Caki2 (cell line): ENCODE results near the gene HDAC6. TPM values are rescaled to one million over a fixed set of nuclear protein-coding genes. Genes with fewer than 3 reads are reported as not detected.
"Not testable (repeated sequence)": the region's sequence is repeated elsewhere in the genome, so short reads cannot be mapped to it uniquely, and the experiment has no call there.

Experiments
- DNase-seq: peaks from one replicate; pipeline ENCODE4 v3.0.0-alpha.2; 2015; ENCODE audit warnings: low read depth
- in situ Hi-C: cut with HindIII; loops from 2 replicates; pipeline ENCODE4 v1.10.0; 2016; ENCODE audit warnings: low sequenced_read_pairs, low pct_unique_long_range_greater_than_20kb, mixed read lengths
- total RNA-seq: library from RNA; depleted of rRNA; stranded (reverse); fragments of >200 nt; shearing (Covaris generic); gene quantifications from 2 replicates; pipeline ENCODE4 v1.2.3, GENCODE V29; 2014; ENCODE audit warnings: low replicate concordance

Gene HDAC6
- total RNA-seq, 1 experiment from 2014 or later, result 64.4 TPM

- DNase-seq, result no peak
- in situ Hi-C loops, result no loop called here
These were observed 14.3 kb downstream of the HDAC6 start for GRCh38 chrX:48816014-48816810.

GRCh38 chrX:48818098-48818497, 16.2 kb downstream of the HDAC6 start:
- no peak for DNase-seq
- in situ Hi-C loops, result no loop called here

GRCh38 chrX:48818866-48819265, 17.0 kb downstream of the HDAC6 start:
- DNase-seq, result no peak
- in situ Hi-C loops, result no loop called here

GRCh38 chrX:48819394-48819793, 17.5 kb downstream of the HDAC6 start:
- in situ Hi-C loops, DNase-seq: not testable (repeated sequence)

GRCh38 chrX:48823053-48823452, 21.2 kb downstream of the HDAC6 start:
- in situ Hi-C loops, result no loop called here
- no peak for DNase-seq

GRCh38 chrX:48824066-48824465, 22.2 kb downstream of the HDAC6 start:
- in situ Hi-C loops, result no loop called here

GRCh38 chrX:48826135-48826875, 24.4 kb downstream of the HDAC6 start, which contains the start of gene ERAS:
Gene ERAS, plus strand, starts transcription at chrX:48826513. Its CDS starts 2,611 bp downstream, at chrX:48829124.
- in situ Hi-C loops, result no loop called here
- no peak for DNase-seq

More at GRCh38 chrX:48824066-48824465, 22.2 kb downstream of the HDAC6 start:
- no peak for DNase-seq

GRCh38 chrX:48826876-48827653, 25.2 kb downstream of the HDAC6 start:
- in situ Hi-C loops, result no loop called here
- DNase-seq, result no peak

GRCh38 chrX:48827654-48827968, 25.7 kb downstream of the HDAC6 start:
- in situ Hi-C loops, result no loop called here
- DNase-seq, result no peak

- in situ Hi-C loops, result no loop called here
- no peak for DNase-seq
These were observed 27.3 kb downstream of the HDAC6 start for GRCh38 chrX:48829016-48829735.

- DNase-seq, result no peak
- in situ Hi-C loops, result no loop called here
These were observed 29.5 kb downstream of the HDAC6 start for GRCh38 chrX:48831136-48831908.

- in situ Hi-C loops, result no loop called here
- DNase-seq, result no peak
These were observed 30.0 kb downstream of the HDAC6 start for GRCh38 chrX:48831909-48832291.

- in situ Hi-C loops, result no loop called here
- peak; percentile 5 for DNase-seq
These were observed 31.8 kb downstream of the HDAC6 start for GRCh38 chrX:48833542-48834138.

GRCh38 chrX:48834383-48834709, 32.5 kb downstream of the HDAC6 start:
- in situ Hi-C loops, result no loop called here
- DNase-seq, result no peak

GRCh38 chrX:48835524-48836329, 33.9 kb downstream of the HDAC6 start, which contains the start of gene PCSK1N:
Gene PCSK1N, minus strand, starts transcription at chrX:48835610. Its CDS starts 78 bp downstream, at chrX:48835532.
- peak; percentile 68 for DNase-seq
- in situ Hi-C loops, result no loop called here

GRCh38 chrX:48839686-48840085, 37.8 kb downstream of the HDAC6 start:
- in situ Hi-C loops, result no loop called here
- DNase-seq, result no peak

GRCh38 chrX:48848847-48849246, 47.0 kb downstream of the HDAC6 start:
- DNase-seq, result no peak
- in situ Hi-C loops, result no loop called here
